ENCODE measurements around the gene THAP4.
"Not testable (repeated sequence)": the region's sequence is repeated elsewhere in the genome, so short reads cannot be mapped to it uniquely, and the experiment has no call there.

The THAP4 gene

DNA sequence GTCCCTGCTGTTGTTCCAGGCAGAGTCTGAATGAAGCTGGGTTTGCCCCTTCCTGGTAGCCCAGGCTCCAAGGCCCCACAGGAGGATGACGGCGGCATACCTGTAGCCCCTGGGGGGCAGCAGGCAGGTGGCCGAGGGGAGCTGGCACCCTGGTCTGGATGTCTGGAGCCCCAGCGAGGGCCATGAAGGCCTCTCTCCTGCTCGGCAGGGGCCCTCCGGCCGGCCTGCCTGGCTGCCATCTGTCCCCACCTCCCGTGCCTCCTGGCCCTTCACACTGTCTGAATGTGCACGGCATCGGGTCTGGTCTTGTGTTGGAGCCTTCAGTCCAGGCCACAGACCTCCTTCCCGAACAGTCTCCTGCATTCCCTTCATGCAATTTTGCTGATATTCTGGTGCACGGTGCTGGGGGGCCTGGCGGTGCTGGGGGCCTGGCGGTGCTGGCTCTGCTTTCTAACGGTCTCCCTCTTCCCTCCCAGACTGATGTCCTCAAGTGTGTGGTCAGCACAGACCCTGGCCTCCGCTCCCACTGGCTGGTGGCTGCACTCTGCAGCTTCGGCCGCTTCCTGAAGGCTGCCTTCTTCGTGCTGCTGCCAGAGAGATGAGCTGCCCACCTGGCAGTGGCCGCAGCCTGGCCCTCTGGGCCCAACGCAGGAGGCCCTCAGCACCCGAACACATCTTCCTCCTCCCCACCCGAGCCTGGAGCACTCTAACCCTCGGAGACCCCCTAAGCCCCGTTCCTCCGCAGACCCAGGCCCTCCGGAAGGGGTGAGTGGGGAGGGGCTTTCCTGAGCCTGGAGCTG is 64.9 kb downstream of the THAP4 start:
- Histone ChIP-seq H3K4me3 (no peak overlapping the region), H3K9ac (ENCODE audit: insufficient read length) (no peak overlapping the region), H3K9me3 (ENCODE audit: low read depth, low read length) (no peaks in the 10 kb centered on the region), H3K27ac (no peak overlapping the region), H3K36me3 (ENCODE audit: insufficient read depth, low read length) (no peaks in the 10 kb centered on the region)
- no peak for DNase-seq (ENCODE audit: low read depth, low spot score)
- no peak for TF ChIP-seq FOXP2 (optimal IDR thresholded peaks at IDR 0.05; ENCODE audit: control extremely low read depth, extremely low read length, insufficient read depth)
- no peak for TF ChIP-seq POLR2AphosphoS5 (IDR thresholded peaks at IDR 0.05; ENCODE audit: borderline replicate concordance, low read depth, low read length)
- no peak for TF ChIP-seq EZH2 (IDR thresholded peaks at IDR 0.05)

DNA sequence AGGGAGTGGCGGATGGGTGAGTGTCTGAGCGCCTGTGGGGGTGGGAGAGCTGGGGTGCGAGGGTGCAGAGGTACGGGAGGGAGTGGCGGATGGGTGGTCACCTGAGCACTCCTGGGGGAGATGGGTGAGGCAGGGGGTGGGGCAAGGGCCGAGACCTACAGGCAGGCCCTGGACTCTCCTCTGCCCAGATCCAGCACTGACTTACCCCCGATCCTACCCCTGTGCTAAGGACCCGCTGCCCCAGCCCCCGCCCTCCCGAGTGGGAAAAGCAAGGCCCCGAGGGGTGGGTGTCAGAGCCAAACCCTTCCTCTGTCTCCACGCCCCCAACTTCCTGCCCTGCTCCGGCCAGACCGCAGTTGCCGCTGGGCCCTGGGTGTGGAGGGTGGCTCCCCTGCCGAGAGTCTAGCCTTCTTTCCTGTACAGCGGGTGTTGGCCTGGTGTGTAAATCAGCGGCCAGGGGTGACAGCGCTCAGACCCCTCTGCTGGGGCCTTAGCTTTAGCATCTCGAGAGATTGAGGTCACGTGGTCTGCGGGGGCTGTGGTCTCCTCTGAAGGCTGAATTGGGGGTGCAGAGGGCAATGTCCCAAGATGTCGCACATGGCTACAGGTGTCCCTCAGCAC is 65.9 kb downstream of the THAP4 start:
- H3K9ac ChIP-seq (ENCODE audit: insufficient read length) = no peak overlapping the region
- H3K9me3 ChIP-seq (ENCODE audit: low read depth, low read length) = no peaks in the 10 kb centered on the region
- no peak overlapping the region for H3K27ac ChIP-seq
- H3K36me3 ChIP-seq (ENCODE audit: insufficient read depth, low read length) = no peaks in the 10 kb centered on the region
- no peak for TF ChIP-seq POLR2AphosphoS5 (IDR thresholded peaks at IDR 0.05; ENCODE audit: borderline replicate concordance, low read depth, low read length)
- TF ChIP-seq EZH2 (IDR thresholded peaks at IDR 0.05) = no peak
- TF ChIP-seq FOXP2 (optimal IDR thresholded peaks at IDR 0.05; ENCODE audit: control extremely low read depth, extremely low read length, insufficient read depth) = no peak
- no peak overlapping the region for H3K4me3 ChIP-seq
- no peak for DNase-seq (ENCODE audit: low read depth, low spot score)

GRCh38 chr2:241569831-241570281 is 67.1 kb downstream of the THAP4 start:
- Histone ChIP-seq H3K4me3 (no peak overlapping the region), H3K9ac (ENCODE audit: insufficient read length) (no peak overlapping the region), H3K9me3 (ENCODE audit: low read depth, low read length) (no peaks in the 10 kb centered on the region), H3K36me3 (ENCODE audit: insufficient read depth, low read length) (no peaks in the 10 kb centered on the region), H3K27ac (no peak overlapping the region)
- TF ChIP-seq POLR2AphosphoS5 (IDR thresholded peaks at IDR 0.05; ENCODE audit: borderline replicate concordance, low read depth, low read length) (no peak), FOXP2 (optimal IDR thresholded peaks at IDR 0.05; ENCODE audit: control extremely low read depth, extremely low read length, insufficient read depth) (no peak), EZH2 (IDR thresholded peaks at IDR 0.05) (no peak)
- no peak for DNase-seq (ENCODE audit: low read depth, low spot score)

GRCh38 chr2:241568726-241569125 is 68.2 kb downstream of the THAP4 start:
- H3K4me3 ChIP-seq = no peak overlapping the region
- no peak for DNase-seq (ENCODE audit: low read depth, low spot score)
- no peaks in the 10 kb centered on the region for H3K36me3 ChIP-seq (ENCODE audit: insufficient read depth, low read length)
- TF ChIP-seq EZH2 (IDR thresholded peaks at IDR 0.05) (no peak), FOXP2 (optimal IDR thresholded peaks at IDR 0.05; ENCODE audit: control extremely low read depth, extremely low read length, insufficient read depth) (no peak), POLR2AphosphoS5 (IDR thresholded peaks at IDR 0.05; ENCODE audit: borderline replicate concordance, low read depth, low read length) (no peak)
- no peaks in the 10 kb centered on the region for H3K9me3 ChIP-seq (ENCODE audit: low read depth, low read length)
- no peak overlapping the region for H3K9ac ChIP-seq (ENCODE audit: insufficient read length)
- no peak overlapping the region for H3K27ac ChIP-seq

DNA sequence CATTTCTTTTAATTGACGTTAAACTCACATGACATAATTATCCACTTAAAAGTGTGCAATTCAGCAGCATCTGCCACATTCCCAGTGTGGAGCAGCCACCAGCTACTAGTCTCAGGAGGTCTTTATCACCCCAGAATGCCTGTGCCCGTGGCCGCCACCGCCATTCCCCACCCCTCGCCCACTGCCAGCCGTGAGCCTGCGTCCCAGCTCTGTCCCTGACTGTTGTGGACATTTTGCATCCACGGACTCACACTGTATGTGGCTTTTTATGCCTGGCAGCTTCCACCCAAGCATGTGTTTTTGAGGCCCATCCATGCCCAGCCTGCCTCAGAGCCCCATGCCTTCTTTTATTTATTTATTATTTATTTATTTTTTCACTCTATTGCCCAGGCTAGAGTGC is 69.2 kb downstream of the THAP4 start:
- no peaks in the 10 kb centered on the region for H3K36me3 ChIP-seq (ENCODE audit: insufficient read depth, low read length)
- TF ChIP-seq FOXP2 (optimal IDR thresholded peaks at IDR 0.05; ENCODE audit: control extremely low read depth, extremely low read length, insufficient read depth) (no peak), POLR2AphosphoS5 (IDR thresholded peaks at IDR 0.05; ENCODE audit: borderline replicate concordance, low read depth, low read length) (no peak), EZH2 (IDR thresholded peaks at IDR 0.05) (no peak)
- no peak overlapping the region for H3K4me3 ChIP-seq
- no peak overlapping the region for H3K9ac ChIP-seq (ENCODE audit: insufficient read length)
- no peak overlapping the region for H3K27ac ChIP-seq
- H3K9me3 ChIP-seq (ENCODE audit: low read depth, low read length) = no peaks in the 10 kb centered on the region
- DNase-seq (ENCODE audit: low read depth, low spot score) = no peak

- not testable (repeated sequence) for H3K4me3 ChIP-seq; H3K9me3 ChIP-seq (ENCODE audit: low read depth, low read length); H3K27ac ChIP-seq; H3K9ac ChIP-seq (ENCODE audit: insufficient read length); DNase-seq (ENCODE audit: low read depth, low spot score); H3K36me3 ChIP-seq (ENCODE audit: insufficient read depth, low read length)
These were observed 69.7 kb downstream of the THAP4 start for GRCh38 chr2:241567266-241567665.

- Histone ChIP-seq H3K9ac (ENCODE audit: insufficient read length) (no peak overlapping the region), H3K4me3 (no peak overlapping the region), H3K9me3 (ENCODE audit: low read depth, low read length) (no peaks in the 10 kb centered on the region), H3K36me3 (ENCODE audit: insufficient read depth, low read length) (no peaks in the 10 kb centered on the region), H3K27ac (no peak overlapping the region)
- TF ChIP-seq FOXP2 (optimal IDR thresholded peaks at IDR 0.05; ENCODE audit: control extremely low read depth, extremely low read length, insufficient read depth) = no peak
- no peak for TF ChIP-seq POLR2AphosphoS5 (IDR thresholded peaks at IDR 0.05; ENCODE audit: borderline replicate concordance, low read depth, low read length)
- no peak for DNase-seq (ENCODE audit: low read depth, low spot score)
These were observed 70.5 kb downstream of the THAP4 start for GRCh38 chr2:241566468-241566867.

DNA sequence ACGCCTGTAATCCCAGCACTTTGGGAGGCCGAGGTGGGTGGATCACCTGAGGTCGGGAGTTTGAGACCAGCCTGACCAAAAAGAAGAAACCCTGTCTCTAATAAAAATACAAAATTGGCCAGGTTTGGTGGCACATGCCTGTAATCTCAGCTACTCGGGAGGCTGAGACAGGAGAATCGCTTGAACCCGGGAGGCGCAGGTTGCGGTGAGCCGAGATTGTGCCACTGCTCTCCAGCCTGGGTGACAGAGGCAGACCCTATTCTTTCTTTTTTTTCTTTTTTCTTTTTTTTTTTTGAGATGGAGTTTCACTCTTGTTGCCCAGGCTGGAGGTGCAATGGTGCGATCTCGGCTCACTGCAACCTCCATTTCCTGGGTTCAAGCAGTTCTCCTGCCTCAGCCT is 70.9 kb downstream of the THAP4 start:
- not testable (repeated sequence) for H3K4me3 ChIP-seq; H3K27ac ChIP-seq; H3K36me3 ChIP-seq (ENCODE audit: insufficient read depth, low read length); H3K9me3 ChIP-seq (ENCODE audit: low read depth, low read length); H3K9ac ChIP-seq (ENCODE audit: insufficient read length); DNase-seq (ENCODE audit: low read depth, low spot score)

DNA sequence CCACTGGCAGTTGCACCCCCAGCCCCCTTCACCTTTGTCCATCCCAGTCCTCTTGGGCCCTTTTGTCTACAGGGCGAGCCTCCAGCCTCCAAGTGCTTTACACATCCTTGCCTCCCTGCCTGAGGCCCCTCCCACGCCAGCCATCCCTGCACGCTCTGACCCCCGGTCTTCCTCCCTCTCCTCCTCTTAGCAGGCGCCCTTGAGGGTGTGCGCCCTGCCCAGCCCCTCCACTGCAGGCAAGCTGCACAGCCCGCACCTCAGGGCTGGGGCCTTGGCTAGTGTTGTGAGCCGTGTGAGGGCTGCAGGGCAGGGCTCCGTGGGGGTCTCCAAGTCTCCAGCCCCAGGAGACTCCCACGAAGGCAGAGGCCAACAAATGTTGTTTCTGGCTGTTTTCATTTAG is 71.5 kb downstream of the THAP4 start:
- no peak for DNase-seq (ENCODE audit: low read depth, low spot score)
- TF ChIP-seq POLR2AphosphoS5 (IDR thresholded peaks at IDR 0.05; ENCODE audit: borderline replicate concordance, low read depth, low read length) = no peak

More for the DNA sequence above, 71.5 kb downstream of the THAP4 start:
- Histone ChIP-seq H3K36me3 (ENCODE audit: insufficient read depth, low read length) (no peaks in the 10 kb centered on the region), H3K9ac (ENCODE audit: insufficient read length) (no peak overlapping the region), H3K27ac (no peak overlapping the region), H3K9me3 (ENCODE audit: low read depth, low read length) (no peaks in the 10 kb centered on the region), H3K4me3 (no peak overlapping the region)

Data from SK-N-MC (cell line).